Ramos (cell line): Measurements from ENCODE around the gene FGA.

Experiments used
- in situ Hi-C: fragments of 300-500 bp; cut with MboI; formaldehyde crosslinking; loops from one replicate; pipeline ENCODE4 v1.14.3; 2022; ENCODE audit warnings: low sequenced_read_pairs; ENCODE audit not compliant: unreplicated experiment

FGA gene

DNA sequence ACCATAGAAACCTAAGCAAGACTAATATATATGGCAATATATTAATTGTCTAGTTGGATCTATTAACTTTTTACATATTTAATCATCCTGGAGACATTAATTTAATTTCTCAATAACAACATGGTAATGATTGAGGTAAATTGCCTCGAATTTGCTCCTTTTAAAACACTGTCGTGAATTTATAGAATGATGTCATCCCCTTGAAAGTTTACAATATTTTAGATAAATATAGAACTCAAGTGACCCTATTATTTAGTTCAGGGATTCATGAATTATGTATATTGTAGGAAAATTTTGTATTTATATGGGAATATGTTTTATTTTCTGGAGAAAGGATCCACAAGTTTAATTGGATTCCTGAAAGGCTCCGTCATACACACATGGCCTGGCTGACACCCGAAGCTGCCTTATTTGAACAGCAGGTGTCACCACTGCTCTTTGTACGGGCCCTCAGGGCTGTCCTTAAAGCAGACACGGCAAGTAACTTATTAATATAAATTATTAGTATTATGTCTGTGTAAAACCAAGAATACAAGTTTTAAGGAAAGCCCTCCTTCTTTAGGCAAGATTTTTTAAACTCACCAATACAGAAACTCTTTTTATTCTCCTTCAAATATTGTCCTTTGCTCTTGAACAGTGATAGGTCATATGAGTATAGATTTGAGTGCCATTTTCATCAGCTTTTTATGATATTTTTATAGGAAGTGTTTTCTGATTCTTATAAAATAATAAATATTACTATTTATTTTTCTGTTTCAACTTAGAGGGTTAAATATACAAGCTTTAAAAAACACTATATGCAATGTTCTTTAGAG, 38.5 kb downstream of the FGA start:
- in situ Hi-C loops: loop anchor here (10.0 to 25.0 kb wide), 2 partner anchors 63 to 810 kb away; partner anchors contain the start of gene FGG

DNA sequence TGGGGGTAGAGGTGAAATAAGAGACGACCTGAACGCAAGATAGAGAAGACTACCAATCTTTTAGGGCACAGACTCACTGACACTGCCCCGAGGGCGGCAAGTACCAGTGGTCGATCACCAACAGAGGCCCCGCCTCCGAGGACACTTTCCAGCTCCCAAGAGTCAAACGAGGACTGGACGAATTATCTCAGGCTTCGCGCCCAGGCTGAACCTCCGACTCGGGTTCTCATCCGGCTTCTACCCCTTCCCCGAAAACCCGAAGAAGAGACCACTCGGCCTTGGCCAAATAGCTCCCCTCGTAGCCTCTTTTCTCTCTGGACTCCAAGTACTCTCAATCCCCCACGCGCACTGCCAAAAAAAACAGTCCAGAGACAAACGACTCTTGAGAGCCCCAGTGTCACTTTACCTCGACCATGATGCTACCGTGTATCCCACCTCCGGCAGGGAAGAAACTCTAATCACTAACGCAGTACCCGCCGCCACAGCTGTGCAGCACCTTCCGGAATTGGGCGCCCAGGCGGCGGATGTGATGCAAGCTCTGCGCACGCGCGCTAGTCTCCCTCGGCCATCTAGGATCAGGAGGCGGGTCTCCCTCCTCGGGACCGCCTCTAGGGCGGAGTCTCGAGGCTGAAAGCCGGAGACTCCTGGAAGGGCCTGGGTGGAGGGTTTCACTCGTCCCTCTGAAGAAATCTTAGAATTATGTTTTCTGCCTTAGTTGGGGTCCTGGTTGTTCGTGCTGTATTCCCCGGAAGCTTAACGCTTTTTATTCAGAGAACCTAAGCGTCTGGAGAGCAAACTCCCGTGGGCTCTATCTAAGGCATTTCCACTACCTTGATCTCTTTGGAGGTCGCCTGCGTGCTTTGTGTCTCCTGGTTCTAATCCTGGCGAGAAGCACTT, 40.4 kb downstream of the FGA start, which contains the start of gene PLRG1:
Gene PLRG1 (minus strand): TSS at position 507 of the 897 bp plus-strand sequence. CDS start 92 bp downstream, at position 415.
- in situ Hi-C loops: loop anchor here (10.0 to 25.0 kb wide), 2 partner anchors 65 to 812 kb away; partner anchors contain the start of gene FGG

DNA sequence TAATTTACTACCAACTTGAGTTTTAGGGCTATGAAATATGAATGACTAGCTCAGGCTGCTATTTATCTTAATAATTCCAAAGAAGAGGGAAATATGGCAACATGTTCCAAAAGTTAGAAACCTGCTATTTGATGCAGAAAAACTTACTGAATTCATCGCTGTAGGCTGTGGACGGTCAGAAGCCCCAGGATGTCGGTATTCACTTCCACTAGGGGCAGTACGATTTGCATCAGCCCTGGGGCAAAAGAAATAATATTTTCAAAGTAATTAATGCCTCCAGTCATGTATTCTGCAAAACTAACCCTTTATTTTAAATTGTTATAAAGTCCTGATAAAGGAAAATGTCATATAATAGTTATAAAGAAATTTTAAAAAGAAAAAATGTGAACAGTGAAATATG, 44.9 kb downstream of the FGA start:
- in situ Hi-C loops: no loop called here

DNA sequence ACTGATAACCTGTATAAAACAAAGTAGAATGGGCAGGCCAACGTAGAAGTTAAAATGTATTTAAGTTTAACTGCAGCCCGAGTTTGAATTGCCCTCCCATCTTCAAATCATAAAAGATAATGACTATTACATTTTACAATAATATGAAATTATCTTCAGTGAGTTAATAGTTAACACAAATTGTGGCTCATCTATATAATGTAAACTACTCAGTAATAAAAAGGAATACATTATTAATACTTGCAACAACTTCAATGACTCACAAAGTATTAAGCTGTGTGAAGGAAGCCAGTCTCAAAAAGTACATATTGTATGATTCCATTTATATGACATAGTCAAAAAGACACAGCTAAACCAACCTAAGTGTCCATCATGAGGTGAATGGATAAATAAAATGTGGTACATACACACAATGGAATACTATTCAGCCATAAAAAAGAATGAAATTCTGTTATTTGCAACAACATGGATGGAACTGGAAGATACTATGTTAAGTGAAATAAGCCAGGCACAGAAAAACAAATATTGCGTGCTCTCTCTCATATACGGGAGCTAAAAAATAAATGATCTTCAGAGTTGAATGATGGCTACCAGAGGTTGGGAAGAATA, 48.2 kb downstream of the FGA start:
- in situ Hi-C loops: no loop called here
